Cardiac fibroblast (primary cell): Measurements from ENCODE around the gene MBD3L2B.
"Not testable (repeated sequence)": the region's sequence is repeated elsewhere in the genome, so short reads cannot be mapped to it uniquely, and the experiment has no call there.

Experiments used
- DNase-seq, 2 donors: peaks; one replicate each; pipeline versions ENCODE4 v3.0.0 to v3.0.0-alpha.2; 2010; ENCODE audit warnings: low read depth in 2 of 2
- H3K4me3 ChIP-seq, 2 donors: replicated peaks in 1 of 2; 1 replicate in 1 of 2; 2 replicates in 1 of 2; pipeline ENCODE4 v1.5.1; 2011; ENCODE audit warnings: low read depth in 2 of 2, low read length in 2 of 2, mild to moderate bottlenecking in 2 of 2, moderate library complexity in 1 of 2
- TF ChIP-seq, protein P1 (sequence below): IDR thresholded peaks from one replicate; pipeline ENCODE4 v1.5.1; 2011; ENCODE audit warnings: low read depth, mild to moderate bottlenecking, low read length, inconsistent platforms

The MBD3L2B gene

DNA sequence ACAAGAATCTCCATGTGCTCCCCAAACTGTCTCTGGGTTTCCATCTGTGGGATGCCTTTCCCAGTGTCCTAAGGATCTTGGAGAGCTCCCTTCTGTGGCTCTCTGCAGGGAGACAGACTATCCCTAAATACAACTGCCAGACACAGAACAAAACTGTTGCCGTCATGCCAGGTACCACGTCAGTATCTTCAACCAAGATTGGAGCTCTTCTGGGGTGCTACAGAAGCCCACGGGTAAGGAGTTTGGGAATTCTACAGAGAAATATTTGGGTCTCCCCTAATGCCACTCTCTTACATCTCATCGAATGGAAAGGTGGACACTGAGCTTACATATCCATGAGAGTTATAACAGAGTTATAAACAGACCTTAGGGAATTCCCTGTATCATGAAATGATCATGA is 42.1 kb upstream of the MBD3L2B start:
- TF ChIP-seq, protein P1, sequence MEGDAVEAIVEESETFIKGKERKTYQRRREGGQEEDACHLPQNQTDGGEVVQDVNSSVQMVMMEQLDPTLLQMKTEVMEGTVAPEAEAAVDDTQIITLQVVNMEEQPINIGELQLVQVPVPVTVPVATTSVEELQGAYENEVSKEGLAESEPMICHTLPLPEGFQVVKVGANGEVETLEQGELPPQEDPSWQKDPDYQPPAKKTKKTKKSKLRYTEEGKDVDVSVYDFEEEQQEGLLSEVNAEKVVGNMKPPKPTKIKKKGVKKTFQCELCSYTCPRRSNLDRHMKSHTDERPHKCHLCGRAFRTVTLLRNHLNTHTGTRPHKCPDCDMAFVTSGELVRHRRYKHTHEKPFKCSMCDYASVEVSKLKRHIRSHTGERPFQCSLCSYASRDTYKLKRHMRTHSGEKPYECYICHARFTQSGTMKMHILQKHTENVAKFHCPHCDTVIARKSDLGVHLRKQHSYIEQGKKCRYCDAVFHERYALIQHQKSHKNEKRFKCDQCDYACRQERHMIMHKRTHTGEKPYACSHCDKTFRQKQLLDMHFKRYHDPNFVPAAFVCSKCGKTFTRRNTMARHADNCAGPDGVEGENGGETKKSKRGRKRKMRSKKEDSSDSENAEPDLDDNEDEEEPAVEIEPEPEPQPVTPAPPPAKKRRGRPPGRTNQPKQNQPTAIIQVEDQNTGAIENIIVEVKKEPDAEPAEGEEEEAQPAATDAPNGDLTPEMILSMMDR, result no peak
- H3K4me3 ChIP-seq, result no peak overlapping the region
- DNase-seq, result no peak

- not testable (repeated sequence) for DNase-seq
Measured at GRCh38 chr19:7059977-7060376, 38.7 kb upstream of the MBD3L2B start.

GRCh38 chr19:7058576-7058975 is 37.3 kb upstream of the MBD3L2B start, which contains the start of gene MBD3L3:
TSS of gene MBD3L3 (minus strand) at chr19:7058676. CDS start at chr19:7058605, 71 bp downstream.
- not testable (repeated sequence) for H3K4me3 ChIP-seq, DNase-seq

More at GRCh38 chr19:7059977-7060376, 38.7 kb upstream of the MBD3L2B start:
- not testable (repeated sequence) for H3K4me3 ChIP-seq

- DNase-seq, H3K4me3 ChIP-seq: not testable (repeated sequence)
Measured at GRCh38 chr19:7056371-7056770, 35.1 kb upstream of the MBD3L2B start.

DNA sequence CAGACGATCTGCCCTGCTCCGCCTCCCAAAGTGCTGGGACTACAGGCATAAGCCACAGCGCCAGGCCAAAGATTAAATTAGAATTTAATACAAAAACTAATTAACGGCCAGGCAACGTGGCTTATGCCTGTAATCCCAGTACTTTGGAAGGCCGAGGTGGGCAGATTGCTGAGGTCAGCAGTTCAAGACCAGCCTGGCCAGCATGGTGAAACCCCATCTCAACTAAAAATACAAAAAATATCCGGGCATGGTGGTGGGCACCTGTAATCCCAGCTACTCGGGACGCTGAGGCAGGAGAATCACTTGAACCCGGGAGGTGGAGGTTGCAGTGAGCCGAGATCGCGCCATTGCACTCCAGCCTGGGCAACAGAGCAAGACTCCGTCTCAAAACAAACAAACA is 34.4 kb upstream of the MBD3L2B start:
- not testable (repeated sequence) for H3K4me3 ChIP-seq, DNase-seq

GRCh38 chr19:7054635-7055368 is 33.6 kb upstream of the MBD3L2B start:
- H3K4me3 ChIP-seq, DNase-seq: not testable (repeated sequence)

DNA sequence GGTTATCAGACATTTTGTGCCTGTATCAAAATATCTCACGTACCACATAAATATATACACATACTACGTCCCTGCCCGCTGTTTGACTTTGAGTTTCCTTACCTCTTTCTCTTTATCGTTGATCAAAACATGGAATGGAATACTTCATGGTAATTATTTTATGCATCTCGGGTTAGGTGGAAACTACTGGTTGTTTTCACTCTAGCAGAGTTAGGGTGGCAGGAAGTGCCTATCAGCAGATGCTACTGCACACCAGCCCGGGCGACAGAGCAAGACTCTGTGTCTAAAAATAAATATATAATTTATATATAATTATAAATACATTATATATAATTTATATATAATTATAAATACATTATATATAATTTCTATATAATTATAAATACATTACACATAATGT is 31.7 kb upstream of the MBD3L2B start:
- DNase-seq, H3K4me3 ChIP-seq: not testable (repeated sequence)

GRCh38 chr19:7051421-7051820 is 30.2 kb upstream of the MBD3L2B start:
- H3K4me3 ChIP-seq, DNase-seq: not testable (repeated sequence)

GRCh38 chr19:7049021-7049420 is 27.8 kb upstream of the MBD3L2B start, which contains the start of gene MBD3L2:
TSS of gene MBD3L2 (plus strand) at chr19:7049321. CDS start at chr19:7049374, 53 bp downstream.
- not testable (repeated sequence) for H3K4me3 ChIP-seq, DNase-seq

GRCh38 chr19:7041563-7041962 is 20.3 kb upstream of the MBD3L2B start:
- DNase-seq, H3K4me3 ChIP-seq: not testable (repeated sequence)

DNA sequence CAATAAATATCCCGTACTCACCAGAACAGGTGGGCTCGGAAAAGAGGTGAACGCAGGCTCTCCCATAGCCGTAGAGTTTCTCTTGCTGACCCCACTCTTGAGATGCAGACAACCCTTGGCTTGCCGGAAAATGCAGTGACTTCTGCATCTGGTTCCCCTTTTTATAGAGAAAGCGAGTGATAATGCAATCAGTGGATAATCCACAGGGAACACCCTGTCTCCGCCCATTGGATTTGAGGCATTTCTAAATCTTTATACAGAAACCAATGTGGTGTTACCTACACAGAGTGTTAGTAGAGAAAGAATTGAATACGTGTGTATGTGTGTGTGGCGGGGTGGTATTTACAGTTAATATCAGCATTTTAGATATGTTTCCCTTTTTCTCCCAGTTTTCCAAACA is 18.8 kb upstream of the MBD3L2B start, which contains the start of gene MBD3L4:
Gene MBD3L4, minus strand, starts transcription at position 101 of the 400 bp plus-strand sequence. Its CDS starts 35 bp downstream, at position 66.
- not testable (repeated sequence) for H3K4me3 ChIP-seq, DNase-seq

- not testable (repeated sequence) for H3K4me3 ChIP-seq, DNase-seq
Measured at GRCh38 chr19:7030278-7030677, 9.0 kb upstream of the MBD3L2B start, which contains the start of gene MBD3L5. TSS of gene MBD3L5 (plus strand) at chr19:7030578. CDS start at chr19:7030612, 34 bp downstream.

- H3K4me3 ChIP-seq, DNase-seq: not testable (repeated sequence)
Measured at GRCh38 chr19:7028790-7029189, 7.6 kb upstream of the MBD3L2B start.
